GM21786 (cell line): ENCODE data around the gene COX7C.
"Not testable (repeated sequence)": the region's sequence is repeated elsewhere in the genome, so short reads cannot be mapped to it uniquely, and the experiment has no call there.

Source experiments
- ATAC-seq: cut with Tn5 transposase; IDR thresholded peaks from one replicate; pipeline ENCODE4 v1.9.1; 2021; ENCODE audit not compliant: unreplicated experiment

COX7C gene, protein sequence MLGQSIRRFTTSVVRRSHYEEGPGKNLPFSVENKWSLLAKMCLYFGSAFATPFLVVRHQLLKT

GRCh38 chr5:86617756-86618576 is at the start of gene COX7C:
Gene COX7C (plus strand): TSS chr5:86617941. CDS start chr5:86618056, 115 bp downstream.
- peak; percentile 99 for ATAC-seq

DNA sequence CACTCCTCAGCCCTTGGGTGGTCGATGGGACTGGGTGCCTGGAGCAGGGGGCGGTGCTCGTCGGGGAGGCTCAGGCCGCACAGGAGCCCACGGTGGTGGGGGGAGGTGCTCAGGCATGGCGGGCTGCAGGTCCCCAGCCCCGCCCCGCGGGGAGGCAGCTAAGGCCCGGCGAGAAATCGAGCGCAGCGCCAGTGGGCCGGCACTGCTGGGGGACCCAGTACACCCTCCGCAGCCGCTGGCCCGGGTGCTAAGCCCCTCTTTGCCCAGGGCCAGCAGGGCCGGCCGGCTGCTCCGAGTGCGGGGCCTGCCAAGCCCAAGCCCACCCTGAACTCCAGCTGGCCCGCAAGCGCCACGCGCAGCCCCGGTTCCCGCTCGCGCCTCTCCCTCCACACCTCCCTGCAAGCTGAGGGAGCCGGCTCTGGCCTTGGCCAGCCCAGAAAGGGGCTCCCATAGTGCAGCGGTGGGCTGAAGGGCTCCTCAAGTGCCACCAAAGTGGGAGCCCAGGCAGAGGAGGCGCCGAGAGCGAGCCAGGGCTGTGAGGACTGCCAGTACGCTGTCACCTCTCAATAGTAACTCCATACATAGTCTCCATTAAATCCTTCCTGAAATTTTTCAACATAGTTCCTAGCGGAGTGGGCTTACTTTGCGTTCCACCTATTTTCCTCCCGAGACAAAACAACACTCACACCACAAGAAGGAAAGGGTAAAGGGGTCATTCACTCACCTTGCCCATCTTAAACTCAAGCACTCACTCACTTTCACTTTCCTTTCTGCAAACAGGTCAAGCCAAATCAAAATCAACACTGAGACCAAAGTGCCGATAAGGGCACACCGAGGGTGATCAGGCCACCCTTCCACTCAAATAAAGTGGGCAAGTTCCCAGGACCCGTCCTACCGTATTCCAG is 48.0 kb upstream of the COX7C start:
- ATAC-seq, result not testable (repeated sequence)

GRCh38 chr5:86570427-86571083 is 47.2 kb upstream of the COX7C start:
- ATAC-seq, result no peak

DNA sequence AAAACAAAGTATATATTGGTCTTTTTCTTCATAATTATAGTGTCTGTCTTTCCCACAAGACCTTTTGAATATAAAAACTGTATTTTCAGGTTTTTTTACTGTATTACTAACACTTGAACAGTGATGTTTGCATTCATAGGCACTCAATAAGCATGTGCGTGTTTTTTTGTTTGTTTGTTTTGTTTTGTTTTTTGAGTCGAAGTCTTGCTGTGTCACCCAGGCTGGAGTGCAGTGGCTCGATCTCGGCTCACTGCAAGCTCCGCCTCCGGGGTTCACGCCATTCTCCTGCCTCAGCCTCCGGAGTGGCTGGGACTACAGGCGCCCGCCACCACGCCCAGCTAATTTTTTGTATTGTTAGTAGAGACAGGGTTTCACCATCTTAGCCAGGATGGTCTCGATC is 46.6 kb upstream of the COX7C start:
- not testable (repeated sequence) for ATAC-seq

GRCh38 chr5:86572825-86573517 is 44.8 kb upstream of the COX7C start:
- ATAC-seq, result no peak

- no peak for ATAC-seq
These were observed 38.2 kb upstream of the COX7C start for GRCh38 chr5:86579502-86579901.

GRCh38 chr5:86596476-86596875 is 21.3 kb upstream of the COX7C start:
- ATAC-seq, result no peak

GRCh38 chr5:86605881-86606280 is 11.9 kb upstream of the COX7C start:
- no peak for ATAC-seq

DNA sequence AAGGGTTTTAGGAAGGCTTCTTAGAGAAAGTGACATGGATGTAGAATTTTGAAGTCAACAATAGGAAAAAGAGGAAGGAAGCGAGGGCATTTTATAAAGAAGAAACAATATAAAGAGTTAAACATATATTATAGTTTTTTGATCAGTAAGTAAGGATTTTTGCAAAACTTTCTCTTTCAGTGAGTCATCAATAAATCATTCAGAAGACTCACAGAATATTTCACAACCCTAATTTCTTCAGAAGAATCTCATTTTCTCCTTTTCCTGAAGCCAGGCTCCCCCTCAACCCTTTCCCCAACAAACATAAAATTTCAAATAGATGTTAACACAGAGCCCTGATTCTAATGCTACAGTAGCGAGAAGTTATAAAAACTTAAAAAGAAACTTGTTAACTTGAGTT is 4.3 kb upstream of the COX7C start:
- ATAC-seq, result no peak

DNA sequence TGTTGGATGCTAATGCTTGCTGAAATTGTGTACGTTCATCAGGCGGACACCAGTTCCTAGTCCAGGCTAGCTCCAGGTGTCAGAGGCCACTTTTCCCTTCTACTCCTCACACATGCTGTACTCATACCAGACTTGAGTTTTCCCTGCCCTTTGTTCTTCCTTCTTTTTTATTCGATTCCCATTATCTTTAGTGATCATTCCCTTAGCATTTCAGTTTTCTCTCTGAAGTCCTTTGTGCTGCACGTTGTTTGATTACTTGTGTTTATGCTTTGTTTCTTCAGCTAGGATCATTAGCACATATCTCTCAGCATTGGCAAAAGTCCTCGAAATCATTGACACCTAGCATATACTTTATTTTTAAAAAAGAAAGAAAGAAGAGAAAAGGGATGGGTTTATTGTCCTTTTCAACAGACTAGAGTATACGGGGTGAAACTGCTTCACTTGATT is 409 bp upstream of the COX7C start:
- ATAC-seq, result no peak

DNA sequence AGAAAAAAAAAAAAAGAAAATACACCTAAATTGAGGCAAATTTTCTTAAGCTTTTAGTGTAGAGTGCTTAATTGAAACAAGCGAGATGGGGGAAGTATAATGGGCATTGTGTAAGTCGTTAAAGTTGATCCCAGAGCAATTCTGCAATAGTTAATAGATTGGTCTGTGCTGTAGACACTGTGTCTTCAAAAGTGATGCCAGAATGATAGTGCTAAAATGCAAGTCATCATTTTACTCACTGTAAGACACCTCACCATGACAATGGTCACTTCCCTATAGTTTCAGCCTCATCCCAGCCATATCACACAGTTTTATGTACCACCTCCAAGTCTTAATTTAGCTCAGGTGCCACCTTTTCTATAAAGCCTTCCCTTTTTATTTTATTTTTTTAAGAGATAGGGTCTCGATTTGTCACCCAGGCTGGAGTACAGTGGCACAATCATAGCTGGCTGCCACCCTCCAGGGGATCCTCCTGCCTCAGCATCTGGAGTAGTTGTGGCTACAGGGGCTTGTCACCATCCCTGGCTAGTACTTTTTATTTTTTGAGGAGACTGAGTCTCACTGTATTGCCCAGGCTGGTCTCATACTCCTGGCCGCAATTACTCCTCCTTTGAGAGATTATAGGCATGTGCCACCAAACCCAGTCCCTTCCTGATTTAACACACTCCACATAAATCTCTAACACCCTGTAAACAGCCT is 6.2 kb downstream of the COX7C start:
- ATAC-seq, result no peak

- no peak for ATAC-seq
These were observed 7.4 kb downstream of the COX7C start for GRCh38 chr5:86625148-86625547.

- ATAC-seq, result no peak
These were observed 8.4 kb downstream of the COX7C start for GRCh38 chr5:86626149-86626548.

GRCh38 chr5:86631165-86631564 is 13.4 kb downstream of the COX7C start:
- ATAC-seq, result no peak

GRCh38 chr5:86640998-86641397 is 23.3 kb downstream of the COX7C start:
- ATAC-seq, result no peak

DNA sequence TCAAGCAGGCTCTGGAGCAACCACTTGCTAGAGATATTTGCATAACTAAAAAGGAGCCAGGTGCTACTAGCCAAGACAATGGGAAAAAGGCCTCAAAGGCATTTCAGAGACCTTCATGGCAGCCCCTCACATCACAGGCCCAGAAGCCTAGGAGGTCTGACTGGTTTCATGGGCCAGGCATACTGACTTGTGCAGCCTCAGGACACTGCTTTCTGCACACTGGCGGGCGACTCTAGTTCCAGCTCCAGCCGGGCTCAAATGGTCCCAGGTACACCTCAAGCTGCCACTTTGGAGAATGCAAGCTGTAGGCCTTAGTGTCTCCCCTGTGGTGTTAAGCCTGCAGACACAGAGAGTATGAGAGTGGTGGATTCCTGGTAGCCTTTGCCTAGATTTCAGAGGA is 27.1 kb downstream of the COX7C start:
- no peak for ATAC-seq

DNA sequence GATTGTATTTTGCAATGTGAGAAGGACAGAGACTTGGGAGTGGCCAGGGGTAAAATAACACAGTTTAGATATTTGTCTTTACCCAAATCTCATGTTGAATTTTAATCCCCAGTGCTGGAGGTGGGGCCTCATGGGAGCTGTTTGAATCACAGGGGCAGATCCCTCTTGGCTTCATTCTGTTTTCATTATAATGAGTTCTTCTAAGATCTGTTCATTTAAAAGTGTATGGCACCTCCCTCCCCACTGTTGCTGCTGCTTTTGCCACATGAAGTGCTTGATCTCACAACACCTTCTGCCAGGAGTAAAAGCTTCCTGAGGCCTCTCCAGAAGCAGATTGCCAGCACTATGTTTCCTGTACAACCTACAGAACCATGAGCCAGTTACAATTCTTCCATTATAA is 28.1 kb downstream of the COX7C start:
- ATAC-seq, result no peak

DNA sequence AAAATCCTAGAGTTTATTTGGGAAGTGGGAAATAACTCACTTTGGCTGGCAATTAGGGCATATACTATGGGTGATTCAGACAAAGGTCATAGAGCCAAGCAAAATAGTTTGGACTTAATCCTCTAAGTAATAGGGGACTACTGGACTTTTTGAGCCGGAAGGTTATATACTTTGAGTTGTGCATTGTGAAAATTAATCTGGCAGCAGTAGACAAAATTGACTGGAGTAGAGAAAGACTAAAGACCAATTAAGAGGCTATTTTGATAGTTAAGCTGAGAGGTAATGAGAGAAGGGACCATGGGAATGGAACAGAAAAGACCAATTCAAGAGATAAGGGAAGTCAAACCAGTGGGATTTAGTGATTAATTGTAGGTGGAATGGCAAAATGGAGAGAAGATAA is 28.9 kb downstream of the COX7C start:
- ATAC-seq, result no peak

DNA sequence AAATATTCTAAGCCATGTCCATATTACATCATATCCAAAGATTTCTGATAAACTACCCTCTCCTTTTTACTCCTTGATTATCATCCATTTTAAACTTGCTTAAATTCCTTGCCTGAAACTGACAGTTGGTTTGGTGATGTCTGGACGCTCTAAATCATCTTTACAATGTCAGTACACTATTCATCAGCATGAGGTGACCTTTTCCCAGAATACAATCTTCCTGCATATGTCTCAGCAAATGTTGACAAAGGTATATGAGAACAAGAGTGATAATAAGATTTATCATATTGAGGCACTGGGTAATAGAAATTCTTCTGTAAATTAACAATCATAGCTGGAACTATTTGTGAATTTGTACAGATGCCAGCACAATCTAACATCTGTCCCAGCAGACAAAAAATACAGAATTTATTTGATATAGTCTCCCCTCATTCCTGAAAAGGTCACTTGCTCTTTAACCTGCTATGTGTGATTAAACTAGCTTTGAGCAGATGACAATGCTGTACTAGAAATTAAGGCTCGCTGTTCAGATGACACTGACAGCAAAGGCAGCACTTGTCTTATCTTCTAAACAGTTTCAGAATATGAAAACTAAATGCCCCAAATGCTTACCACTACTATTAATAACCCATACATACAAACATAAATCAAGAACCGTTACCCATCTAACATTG is 32.2 kb downstream of the COX7C start:
- ATAC-seq, result no peak
